VCaP (cell line): ENCODE results near the gene PACS2.
A peak's percentile ranks its signal among the peaks of the same experiment; 100 is the strongest.

ENCODE experiments used
- H3K27ac ChIP-seq: fragments of 450-650 bp; 2 replicates; pipeline ENCODE4 v1.5.1; 2017
- CTCF ChIP-seq: fragments of 450-650 bp; conservative IDR thresholded peaks from 2 replicates; pipeline ENCODE4 v1.5.1; 2017; ENCODE audit warnings: mild to moderate bottlenecking, moderate library complexity

The PACS2 gene

DNA sequence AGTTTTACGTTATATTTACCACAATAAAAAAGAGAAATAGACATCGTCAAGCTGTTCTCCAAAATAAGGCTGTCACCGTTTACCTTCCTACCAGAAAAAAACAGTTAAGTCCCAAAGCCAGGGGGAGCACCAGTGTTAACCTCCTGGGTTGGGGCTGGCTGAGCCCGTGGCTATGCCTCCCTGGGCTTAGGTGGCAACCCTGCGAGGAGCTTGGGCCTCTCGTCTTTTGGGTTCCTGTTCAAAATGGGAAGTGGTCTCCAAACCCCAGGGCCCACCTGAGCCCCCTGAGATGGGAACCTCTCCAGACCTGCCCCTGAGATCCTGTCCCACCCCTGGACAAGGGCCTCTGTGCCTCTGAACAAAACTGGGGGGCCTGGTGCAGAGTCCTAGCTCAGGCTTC lies 22.9 kb downstream of the PACS2 start:
- TF ChIP-seq CTCF = no peak
- no peak overlapping the region for H3K27ac ChIP-seq

DNA sequence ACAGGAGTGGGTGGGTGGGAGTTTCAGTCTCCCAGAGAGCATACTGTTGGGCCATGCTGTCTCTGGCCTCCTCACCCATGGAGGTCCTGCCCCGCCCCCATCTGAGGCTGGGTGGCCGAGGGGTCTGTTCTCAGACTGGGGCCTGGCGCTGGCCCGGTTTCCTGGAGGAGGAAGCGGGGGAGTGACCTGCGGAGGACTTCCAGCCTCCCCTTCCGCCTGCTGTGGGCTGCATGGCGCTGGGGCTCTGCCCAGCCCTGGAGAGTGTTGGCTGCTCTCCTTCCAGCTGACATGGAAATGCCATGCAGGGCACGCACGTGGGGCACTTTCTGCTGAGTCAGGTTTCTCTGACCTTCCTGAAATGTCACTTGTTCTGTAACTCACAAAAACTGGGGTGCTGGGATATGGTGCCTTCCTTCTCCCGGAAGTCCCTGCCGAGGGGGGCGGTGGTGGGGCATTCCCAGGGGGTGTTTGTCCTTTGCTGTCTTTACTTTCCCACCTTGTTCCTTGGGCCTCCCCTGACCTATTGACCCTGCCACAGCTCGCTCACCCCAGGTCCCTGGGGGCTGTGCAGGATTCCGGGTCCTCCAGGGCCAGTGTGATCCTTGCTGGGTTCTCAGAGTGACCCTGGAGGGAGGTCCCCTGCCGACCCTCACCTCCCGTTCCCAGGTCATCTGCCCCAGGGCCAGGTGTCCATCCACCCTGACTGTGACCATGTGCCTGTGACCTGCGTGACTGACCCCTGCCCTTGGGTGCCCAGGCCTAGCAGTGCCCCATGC lies 23.6 kb downstream of the PACS2 start:
- TF ChIP-seq CTCF = no peak
- H3K27ac ChIP-seq = no peak overlapping the region

DNA sequence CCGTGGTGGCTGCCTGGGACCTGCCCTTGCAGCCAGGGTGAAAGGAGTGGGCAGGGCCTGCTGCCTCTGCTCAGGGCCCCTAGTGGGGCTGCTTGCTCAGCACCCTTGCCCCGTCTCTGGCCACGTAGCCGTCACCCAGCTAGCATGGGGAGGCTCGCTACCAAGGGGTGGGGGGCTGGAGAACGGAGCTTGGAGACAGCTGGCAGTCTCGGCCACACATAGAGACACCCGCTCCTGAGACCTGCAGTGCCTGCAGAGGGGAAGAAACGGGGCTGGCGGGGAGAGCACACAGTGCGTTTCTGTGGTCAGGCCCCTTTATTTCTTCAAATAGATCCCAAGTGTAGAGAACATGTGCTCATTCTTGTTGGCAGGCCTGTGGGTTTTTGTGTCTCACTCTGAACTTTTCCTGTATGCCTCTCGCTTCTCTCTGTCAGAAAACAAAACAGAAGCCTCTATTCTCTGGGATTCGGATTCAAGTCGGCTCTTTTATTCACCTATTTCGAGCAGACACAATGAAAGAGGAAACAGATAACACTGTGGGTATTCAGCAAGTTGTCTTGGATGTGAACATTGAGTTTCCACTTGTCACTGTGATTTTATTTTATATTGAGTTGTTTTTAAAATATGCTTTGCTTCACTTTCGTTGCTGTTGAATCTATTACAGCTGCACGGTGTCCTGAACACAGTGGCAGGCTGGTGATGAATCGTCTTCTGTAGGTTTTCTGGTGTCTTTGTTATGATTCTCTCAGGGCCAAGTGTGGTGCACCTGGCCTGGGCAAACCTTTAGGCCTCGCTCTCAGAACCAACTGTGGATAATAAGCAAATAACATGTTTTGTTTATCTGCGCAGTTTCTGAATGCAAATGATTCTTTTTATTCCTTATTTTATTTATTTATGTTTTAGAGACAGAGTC lies 26.5 kb downstream of the PACS2 start:
- no peak for TF ChIP-seq CTCF
- peak overlapping the region; percentile 20; the same call in 1 of the 2 replicates for H3K27ac ChIP-seq

GRCh38 chr14:105343194-105343593 lies 28.6 kb downstream of the PACS2 start:
- H3K27ac ChIP-seq = peak overlapping the region; percentile 60
- no peak for TF ChIP-seq CTCF

- no peak for TF ChIP-seq CTCF
- H3K27ac ChIP-seq = no peak overlapping the region
Observed at GRCh38 chr14:105346200-105346533, 31.6 kb downstream of the PACS2 start.

- no peak for TF ChIP-seq CTCF
- H3K27ac ChIP-seq = no peak overlapping the region
Observed at GRCh38 chr14:105346876-105347586, 32.5 kb downstream of the PACS2 start.

DNA sequence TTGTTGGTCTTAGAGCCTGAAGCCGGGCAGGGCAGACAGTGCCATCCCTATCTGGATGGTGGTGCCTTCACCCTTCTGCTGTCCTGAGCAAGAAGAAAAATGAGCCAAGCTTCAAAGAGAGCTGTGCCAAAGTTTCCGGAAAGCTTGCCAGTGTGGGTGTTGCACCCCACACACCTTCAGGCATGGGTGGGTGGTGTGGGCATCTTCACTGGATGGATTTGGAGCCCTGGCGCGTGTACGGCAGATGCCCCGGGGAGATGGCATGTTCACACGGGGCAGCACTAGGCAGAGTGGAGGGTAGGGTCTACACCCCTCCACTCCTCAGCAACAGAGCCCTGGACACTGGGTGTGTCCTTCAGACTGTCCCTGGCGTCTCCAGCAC lies 33.0 kb downstream of the PACS2 start:
- no peak overlapping the region for H3K27ac ChIP-seq
- TF ChIP-seq CTCF = no peak
